ENCODE measurements around the gene GPR84.

The GPR84 gene

GRCh38 chr12:54386403-54387113, 22.3 kb upstream of the GPR84 start:
- H4K20me1 ChIP-seq (ENCODE audit: insufficient read depth, low read length) = no peaks in the 10 kb centered on the region
- no peak overlapping the region for H3K27ac ChIP-seq (ENCODE audit: low read length)
- no peak overlapping the region for H3K4me2 ChIP-seq (ENCODE audit: insufficient read depth, low read length)
- TF ChIP-seq EZH2 (IDR thresholded peaks at IDR 0.05; ENCODE audit: borderline replicate concordance, low read depth, low read length, severe bottlenecking) (no peak), CTCF (IDR thresholded peaks at IDR 0.05; ENCODE audit: borderline replicate concordance, extremely low read depth, low read length, poor library complexity, severe bottlenecking) (no peak)
- H3K27me3 ChIP-seq (ENCODE audit: insufficient read depth, low read length, poor library complexity) = no peaks in the 10 kb centered on the region
- H2AFZ ChIP-seq (ENCODE audit: low read depth, low read length) = no peak overlapping the region
- H3K36me3 ChIP-seq (ENCODE audit: insufficient read depth, low read length) = no peaks in the 10 kb centered on the region
- H3K9ac ChIP-seq (ENCODE audit: low read depth, low read length) = no peak overlapping the region
- ATAC-seq (ENCODE audit: insufficient read depth, low read depth) (no peak), DNase-seq (no peak)
- no peak overlapping the region for H3K4me3 ChIP-seq (ENCODE audit: low read depth in 1 of 2, low read length in 2 of 2)
- no peaks in the 10 kb centered on the region for H3K79me2 ChIP-seq (ENCODE audit: insufficient read depth, low read length)
- no peaks in the 10 kb centered on the region for H3K9me3 ChIP-seq (ENCODE audit: insufficient read depth, low read length, severe bottlenecking)
- no peaks in the 10 kb centered on the region for H3K4me1 ChIP-seq (ENCODE audit: insufficient read depth, low read length)

- Histone ChIP-seq H2AFZ (ENCODE audit: low read depth, low read length) (no peak overlapping the region), H3K4me3 (ENCODE audit: low read depth in 1 of 2, low read length in 2 of 2) (no peak overlapping the region), H3K79me2 (ENCODE audit: insufficient read depth, low read length) (no peaks in the 10 kb centered on the region), H4K20me1 (ENCODE audit: insufficient read depth, low read length) (no peaks in the 10 kb centered on the region), H3K27me3 (ENCODE audit: insufficient read depth, low read length, poor library complexity) (no peaks in the 10 kb centered on the region), H3K9ac (ENCODE audit: low read depth, low read length) (no peak overlapping the region), H3K27ac (ENCODE audit: low read length) (no peak overlapping the region), H3K9me3 (ENCODE audit: insufficient read depth, low read length, severe bottlenecking) (no peaks in the 10 kb centered on the region), H3K4me1 (ENCODE audit: insufficient read depth, low read length) (no peaks in the 10 kb centered on the region), H3K4me2 (ENCODE audit: insufficient read depth, low read length) (no peak overlapping the region), H3K36me3 (ENCODE audit: insufficient read depth, low read length) (no peaks in the 10 kb centered on the region)
- no peak for TF ChIP-seq EZH2 (IDR thresholded peaks at IDR 0.05; ENCODE audit: borderline replicate concordance, low read depth, low read length, severe bottlenecking)
- ATAC-seq (ENCODE audit: insufficient read depth, low read depth) (no peak), DNase-seq (no peak)
These were observed 21.1 kb upstream of the GPR84 start for GRCh38 chr12:54385251-54385914.

- no peak for DNase-seq
- Histone ChIP-seq H3K36me3 (ENCODE audit: insufficient read depth, low read length) (no peaks in the 10 kb centered on the region), H3K9ac (ENCODE audit: low read depth, low read length) (no peak within 1 kb of the TSS), H3K27ac (ENCODE audit: low read length) (no peak within 1 kb of the TSS), H3K4me3 (ENCODE audit: low read depth in 1 of 2, low read length in 2 of 2) (no peak within 1 kb of the TSS), H3K4me2 (ENCODE audit: insufficient read depth, low read length) (no peak within 1 kb of the TSS), H2AFZ (ENCODE audit: low read depth, low read length) (no peak within 1 kb of the TSS), H3K27me3 (ENCODE audit: insufficient read depth, low read length, poor library complexity) (no peaks in the 10 kb centered on the region), H3K79me2 (ENCODE audit: insufficient read depth, low read length) (no peaks in the 10 kb centered on the region), H3K9me3 (ENCODE audit: insufficient read depth, low read length, severe bottlenecking) (no peaks in the 10 kb centered on the region), H3K4me1 (ENCODE audit: insufficient read depth, low read length) (peaks cover 4% of the 10 kb centered on the region; the same call in 1 of the 2 replicates), H4K20me1 (ENCODE audit: insufficient read depth, low read length) (no peaks in the 10 kb centered on the region)
- ATAC-seq (ENCODE audit: insufficient read depth, low read depth) = no peak
- TF ChIP-seq CTCF (IDR thresholded peaks at IDR 0.05; ENCODE audit: borderline replicate concordance, extremely low read depth, low read length, poor library complexity, severe bottlenecking) (no peak), EZH2 (IDR thresholded peaks at IDR 0.05; ENCODE audit: borderline replicate concordance, low read depth, low read length, severe bottlenecking) (no peak)
These were observed 20.3 kb upstream of the GPR84 start, which contains the start of gene ZNF385A for GRCh38 chr12:54384591-54385041. Gene ZNF385A (minus strand): TSS chr12:54384733. CDS start chr12:54384514, 219 bp downstream.

- Histone ChIP-seq H3K36me3 (ENCODE audit: insufficient read depth, low read length) (no peaks in the 10 kb centered on the region), H3K4me3 (ENCODE audit: low read depth in 1 of 2, low read length in 2 of 2) (no peak overlapping the region), H3K4me1 (ENCODE audit: insufficient read depth, low read length) (peaks cover 16% of the 10 kb centered on the region), H3K27ac (ENCODE audit: low read length) (no peak overlapping the region), H3K9ac (ENCODE audit: low read depth, low read length) (no peak overlapping the region), H2AFZ (ENCODE audit: low read depth, low read length) (no peak overlapping the region), H3K9me3 (ENCODE audit: insufficient read depth, low read length, severe bottlenecking) (no peaks in the 10 kb centered on the region), H4K20me1 (ENCODE audit: insufficient read depth, low read length) (no peaks in the 10 kb centered on the region), H3K79me2 (ENCODE audit: insufficient read depth, low read length) (no peaks in the 10 kb centered on the region), H3K4me2 (ENCODE audit: insufficient read depth, low read length) (no peak overlapping the region), H3K27me3 (ENCODE audit: insufficient read depth, low read length, poor library complexity) (peaks cover 7% of the 10 kb centered on the region)
- ATAC-seq (ENCODE audit: insufficient read depth, low read depth) (no peak), DNase-seq (no peak)
- TF ChIP-seq CTCF (IDR thresholded peaks at IDR 0.05; ENCODE audit: borderline replicate concordance, extremely low read depth, low read length, poor library complexity, severe bottlenecking) = no peak
- no peak for TF ChIP-seq EZH2 (IDR thresholded peaks at IDR 0.05; ENCODE audit: borderline replicate concordance, low read depth, low read length, severe bottlenecking)
These were observed 18.8 kb upstream of the GPR84 start for GRCh38 chr12:54383041-54383609.

Measured in DND-41 (cell line).